ENCODE results near the gene OR10A3.
"Not testable (repeated sequence)": the region's sequence is repeated elsewhere in the genome, so short reads cannot be mapped to it uniquely, and the experiment has no call there.

OR10A3 gene

GRCh38 chr11:7941608-7942007 lies at the start of gene OR10A3:
OR10A3 (minus strand) TSS chr11:7941708; CDS start chr11:7939520, 2,188 bp downstream.
- FAIRE-seq (no peak), DNase-seq (ENCODE audit: extremely low spot score, insufficient read length, low read depth) (no peak)

- not testable (repeated sequence) for FAIRE-seq; DNase-seq (ENCODE audit: extremely low spot score, insufficient read length, low read depth)
Observed at GRCh38 chr11:7987560-7987883, 46.0 kb upstream of the OR10A3 start.

- FAIRE-seq (peak; percentile 96), DNase-seq (ENCODE audit: extremely low spot score, insufficient read length, low read depth) (peak; percentile 77)
Observed at GRCh38 chr11:7986768-7987559, 45.5 kb upstream of the OR10A3 start, which contains the start of gene EIF3F. EIF3F (plus strand) TSS chr11:7987337; CDS start chr11:7987353, 16 bp downstream.

- DNase-seq (ENCODE audit: extremely low spot score, insufficient read length, low read depth) (no peak), FAIRE-seq (no peak)
Observed at GRCh38 chr11:7983832-7984590, 42.5 kb upstream of the OR10A3 start.

GRCh38 chr11:7982582-7983119 lies 41.1 kb upstream of the OR10A3 start:
- DNase-seq (ENCODE audit: extremely low spot score, insufficient read length, low read depth) (no peak), FAIRE-seq (peak; percentile 87)

DNA sequence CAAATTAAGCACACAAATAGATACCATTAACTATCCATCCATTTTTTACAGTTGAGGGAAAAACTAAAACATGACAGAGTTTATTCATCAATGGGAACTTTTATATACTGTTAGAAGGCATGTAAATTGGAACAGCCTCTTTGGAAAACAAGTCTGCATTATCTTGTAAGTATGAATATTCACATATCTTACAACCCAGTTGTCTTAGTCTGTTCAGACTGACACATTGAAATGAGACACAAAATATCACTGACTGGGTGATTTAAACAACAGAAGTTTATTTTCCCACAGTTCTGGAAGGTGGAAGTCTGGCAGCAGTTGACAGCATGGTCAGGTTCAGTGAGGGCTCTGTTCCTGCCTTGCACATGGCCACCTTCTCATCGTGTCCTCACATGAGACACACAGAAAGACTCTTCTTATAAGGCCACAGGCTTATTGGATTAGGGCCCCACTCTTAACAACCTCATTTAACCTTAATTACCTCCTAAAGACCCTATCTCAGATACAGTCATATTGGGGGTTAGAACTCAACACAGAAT lies 40.2 kb upstream of the OR10A3 start:
- DNase-seq (ENCODE audit: extremely low spot score, insufficient read length, low read depth) (no peak), FAIRE-seq (no peak)

GRCh38 chr11:7977232-7977917 lies 35.9 kb upstream of the OR10A3 start:
- no peak for DNase-seq (ENCODE audit: extremely low spot score, insufficient read length, low read depth)
- FAIRE-seq, result no peak

GRCh38 chr11:7974668-7975067 lies 33.2 kb upstream of the OR10A3 start:
- DNase-seq (ENCODE audit: extremely low spot score, insufficient read length, low read depth) (no peak), FAIRE-seq (no peak)

GRCh38 chr11:7973011-7973410 lies 31.5 kb upstream of the OR10A3 start:
- FAIRE-seq (no peak), DNase-seq (ENCODE audit: extremely low spot score, insufficient read length, low read depth) (no peak)

- no peak for FAIRE-seq
- no peak for DNase-seq (ENCODE audit: extremely low spot score, insufficient read length, low read depth)
Observed at GRCh38 chr11:7971846-7972245, 30.3 kb upstream of the OR10A3 start.

GRCh38 chr11:7969756-7970646 lies 28.5 kb upstream of the OR10A3 start:
- DNase-seq (ENCODE audit: extremely low spot score, insufficient read length, low read depth) (no peak), FAIRE-seq (no peak)

- FAIRE-seq, result no peak
- DNase-seq (ENCODE audit: extremely low spot score, insufficient read length, low read depth), result no peak
Observed at GRCh38 chr11:7968686-7969085, 27.2 kb upstream of the OR10A3 start.

DNA sequence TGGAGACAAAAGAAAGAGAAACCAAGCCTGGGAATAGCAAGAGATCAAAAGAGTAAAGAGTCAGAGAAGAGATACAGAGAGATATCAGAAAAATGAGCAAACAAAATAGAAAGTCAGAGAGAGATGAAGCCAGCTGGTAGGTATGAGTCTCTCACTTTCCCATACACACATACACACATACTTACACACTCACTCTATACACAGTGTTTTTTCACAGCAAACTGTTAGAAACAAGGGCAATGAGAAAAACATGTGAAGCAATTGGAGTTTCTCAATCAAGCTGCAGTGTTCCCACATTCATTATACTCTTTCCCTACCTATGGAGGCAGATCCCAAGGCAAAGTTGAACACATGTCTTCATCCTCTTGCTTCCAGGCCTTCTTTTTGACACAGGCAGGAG lies 26.3 kb upstream of the OR10A3 start:
- DNase-seq (ENCODE audit: extremely low spot score, insufficient read length, low read depth) (no peak), FAIRE-seq (no peak)

DNA sequence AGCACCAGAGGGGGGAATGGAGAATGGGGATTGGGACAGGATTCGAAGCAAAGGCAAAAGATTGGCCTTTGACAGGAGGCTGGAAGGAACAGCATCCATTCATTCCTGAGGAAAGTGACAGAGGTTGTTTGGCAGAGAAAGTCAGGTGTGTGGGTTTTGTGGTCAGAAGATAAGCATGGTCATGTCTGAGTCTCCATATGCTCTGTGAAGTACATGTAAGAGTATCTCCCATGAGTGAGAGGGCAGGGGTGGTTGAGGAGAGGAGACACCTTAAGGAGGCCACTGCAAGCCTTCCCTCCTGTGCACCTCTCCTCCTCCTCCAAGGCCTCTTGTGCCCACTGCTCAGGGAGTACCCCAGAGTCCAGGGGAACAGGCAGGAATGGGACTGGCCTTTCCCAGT lies 25.6 kb upstream of the OR10A3 start:
- DNase-seq (ENCODE audit: extremely low spot score, insufficient read length, low read depth), result no peak
- FAIRE-seq, result no peak

DNA sequence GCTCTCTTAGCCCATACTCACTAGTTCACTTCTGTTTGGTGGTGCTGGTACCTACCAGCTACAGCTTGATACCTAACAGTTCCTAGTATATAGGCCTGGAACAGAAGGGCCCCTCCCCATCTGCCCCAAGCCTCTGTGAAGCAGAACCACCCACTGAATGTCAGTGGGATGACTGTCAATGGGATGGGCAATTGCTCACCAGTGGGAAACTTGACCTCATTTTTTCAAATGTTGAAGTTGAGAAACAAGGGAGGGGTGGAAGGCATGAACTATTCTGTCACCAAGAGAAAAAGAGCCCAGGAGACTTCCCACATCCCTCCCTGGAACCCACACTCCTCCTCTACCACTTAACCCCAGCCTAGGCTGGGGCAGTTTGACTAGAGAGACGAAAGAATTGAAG lies 23.9 kb upstream of the OR10A3 start, which contains the start of gene NLRP10:
TSS of gene NLRP10 (minus strand) at position 62 of the 400 bp plus-strand sequence. CDS start 1,952 bp downstream, outside the sequence.
- DNase-seq (ENCODE audit: extremely low spot score, insufficient read length, low read depth) (no peak), FAIRE-seq (no peak)

DNA sequence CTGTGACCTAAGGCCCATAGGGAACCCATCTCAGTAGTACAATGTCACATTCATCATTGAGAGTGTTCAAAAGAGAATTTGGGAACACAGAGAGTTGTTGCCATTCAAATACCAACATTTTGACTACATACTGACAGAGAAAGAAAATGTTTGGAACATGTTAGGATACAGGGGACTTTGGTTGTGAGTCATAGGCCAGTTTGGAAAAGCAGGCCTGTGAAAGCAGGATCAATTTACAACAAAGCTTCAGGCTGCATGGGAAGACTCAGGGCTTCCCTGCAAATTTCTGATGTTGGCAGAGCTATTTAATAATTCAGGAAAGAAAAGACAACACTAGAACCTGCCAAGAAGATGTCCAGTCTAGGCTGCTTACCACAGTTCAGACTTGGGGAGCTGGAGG lies 23.4 kb upstream of the OR10A3 start:
- DNase-seq (ENCODE audit: extremely low spot score, insufficient read length, low read depth) (no peak), FAIRE-seq (no peak)

- DNase-seq (ENCODE audit: extremely low spot score, insufficient read length, low read depth) (no peak), FAIRE-seq (no peak)
Observed at GRCh38 chr11:7964261-7964660, 22.8 kb upstream of the OR10A3 start.

DNA sequence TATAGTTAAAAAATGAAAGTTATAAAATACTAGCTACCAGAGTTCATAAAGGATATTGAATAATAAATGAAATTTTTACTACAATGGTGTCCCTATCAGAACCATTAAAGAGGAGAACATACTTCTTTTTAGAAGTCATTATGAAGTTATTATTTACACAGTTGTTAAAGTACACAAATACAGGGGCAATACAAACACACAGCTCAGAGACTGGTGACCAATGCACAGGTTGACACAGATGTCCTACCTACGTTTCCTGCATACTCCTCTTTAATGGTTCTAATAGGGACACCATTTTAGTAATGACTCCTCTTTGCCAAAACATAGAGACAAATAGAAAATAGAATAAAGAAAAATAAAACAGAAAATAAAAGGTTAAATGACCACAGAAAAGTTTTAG lies 13.7 kb upstream of the OR10A3 start:
- DNase-seq (ENCODE audit: extremely low spot score, insufficient read length, low read depth), result no peak
- FAIRE-seq, result no peak

GRCh38 chr11:7949934-7950333 lies 8.4 kb upstream of the OR10A3 start:
- FAIRE-seq, result no peak
- DNase-seq (ENCODE audit: extremely low spot score, insufficient read length, low read depth), result no peak
